ENCODE measurements around the gene ABCD3.

DNA sequence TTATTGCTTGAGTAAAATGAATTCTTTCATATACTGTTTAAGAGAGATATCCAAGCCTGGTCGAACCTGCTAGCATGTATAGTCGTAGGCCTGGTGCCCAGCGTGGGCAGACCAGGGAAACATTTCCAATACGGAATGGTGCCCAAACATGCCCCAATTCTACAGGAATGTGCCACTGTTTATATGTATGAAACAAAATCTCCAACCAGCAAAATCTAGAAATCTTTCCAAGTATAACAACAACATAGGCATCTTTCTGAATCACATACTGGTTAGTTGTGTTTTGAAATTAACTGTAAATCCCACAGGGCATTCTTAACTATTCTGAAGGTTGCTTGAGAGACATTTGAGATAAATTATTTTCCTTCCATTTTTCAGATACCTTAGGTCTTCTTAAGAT, 17.0 kb upstream of the ABCD3 start:
- TF ChIP-seq ZNF384 (IDR thresholded peaks at IDR 0.05) (no peak), L3MBTL2 (conservative IDR thresholded peaks at IDR 0.05) (no peak), HDGF (IDR thresholded peaks at IDR 0.05; ENCODE audit: borderline replicate concordance) (no peak), FOXK2 (IDR thresholded peaks at IDR 0.05) (no peak), NFRKB (IDR thresholded peaks at IDR 0.05) (no peak), BHLHE40 (IDR thresholded peaks at IDR 0.05; ENCODE audit: borderline replicate concordance) (no peak), FOXM1 (IDR thresholded peaks at IDR 0.05; ENCODE audit: borderline replicate concordance) (no peak), TARDBP (IDR thresholded peaks at IDR 0.05) (no peak), SUZ12 (IDR thresholded peaks at IDR 0.05) (no peak), SP1 (IDR thresholded peaks at IDR 0.05) (no peak), ELF4 (IDR thresholded peaks at IDR 0.05) (no peak), ARNT (IDR thresholded peaks at IDR 0.05) (no peak), FOXA1 (IDR thresholded peaks at IDR 0.05) (no peak), CTBP1 (IDR thresholded peaks at IDR 0.05; ENCODE audit: borderline replicate concordance) (no peak)

Measured in HEK293T (cell line).